Liver (tissue), 3 donors: Measurements from ENCODE around the gene APPBP2.

Experiments
- ATF3 ChIP-seq: IDR thresholded peaks from 2 replicates; pipeline ENCODE4 v1.6.1; 2016; ENCODE audit warnings: antibody characterized with exemption
- CTCF ChIP-seq: fragments of 150-350 bp; IDR thresholded peaks from 2 replicates; pipeline ENCODE4 v1.5.1; 2017; ENCODE audit warnings: improper control_type of control experiment, low read depth, low read length; ENCODE audit not compliant: missing input control
- EGR1 ChIP-seq, 2 donors: IDR thresholded peaks; 2 replicates each; pipeline ENCODE4 v1.6.1; 2016 to 2018; ENCODE audit warnings: antibody characterized with exemption in 2 of 2, low read depth in 2 of 2
- GABPA ChIP-seq, 2 donors: IDR thresholded peaks in 1 of 2; conservative IDR thresholded peaks in 1 of 2; 2 replicates each; pipeline ENCODE4 v1.6.1; 2016; ENCODE audit warnings: antibody characterized with exemption in 2 of 2, mild to moderate bottlenecking in 1 of 2, moderate library complexity in 1 of 2
- JUND ChIP-seq, 2 donors: IDR thresholded peaks; 2 replicates each; pipeline ENCODE4 v1.6.1; 2016; ENCODE audit warnings: antibody characterized with exemption in 2 of 2
- REST ChIP-seq: IDR thresholded peaks from 2 replicates; pipeline ENCODE4 v1.6.1; 2016; ENCODE audit warnings: antibody characterized with exemption, mild to moderate bottlenecking
- RXRA ChIP-seq, 2 donors: IDR thresholded peaks; 2 replicates each; pipeline ENCODE4 v1.6.1; 2017 to 2018; ENCODE audit warnings: antibody characterized with exemption in 2 of 2, mild to moderate bottlenecking in 1 of 2
- YY1 ChIP-seq: IDR thresholded peaks from 2 replicates; pipeline ENCODE4 v1.6.1; 2016; ENCODE audit warnings: antibody characterized with exemption, mild to moderate bottlenecking
- donor health status: healthy.
- donor health status: healthy.

DNA sequence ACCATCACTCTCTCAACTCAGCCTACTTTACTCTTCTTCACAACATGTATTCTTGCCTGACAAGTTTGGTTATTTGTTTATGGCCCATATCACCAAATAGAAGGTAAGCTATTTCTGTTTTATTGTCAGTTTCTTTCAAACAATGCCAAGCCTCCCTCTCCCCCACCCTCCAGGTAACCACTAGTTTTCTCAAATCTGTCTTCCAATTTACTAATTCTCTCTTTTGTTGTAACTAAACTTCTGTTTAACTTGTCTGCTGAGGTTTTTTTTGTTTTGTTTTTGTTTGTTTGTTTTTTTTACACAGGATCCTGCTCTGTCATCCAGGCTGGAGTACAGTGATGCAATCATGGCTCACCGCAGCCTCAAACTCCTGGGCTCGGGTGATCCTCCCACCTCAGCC lies 68.9 kb downstream of the APPBP2 start:
- TF ChIP-seq CTCF = no peak
- no peak for TF ChIP-seq GABPA (IDR thresholded peaks at IDR 0.05 in 1 of 2, conservative IDR thresholded peaks at IDR 0.05 in 1 of 2)
- no peak for TF ChIP-seq JUND (IDR thresholded peaks at IDR 0.05)
- TF ChIP-seq YY1 = no peak
- TF ChIP-seq EGR1 (IDR thresholded peaks at IDR 0.05; ENCODE audit: low read depth in 2 of 2) = no peak
- TF ChIP-seq RXRA (IDR thresholded peaks at IDR 0.05) = no peak
- no peak for TF ChIP-seq REST
- TF ChIP-seq ATF3 = no peak
